Stimulated activated CD4-positive, alpha-beta T cell treated with anti-CD3 and anti-CD28 coated beads, Interleukin-15, amount 100 ng/mL, for 24 hours (primary cell): ENCODE results near the gene NRCAM.

Experiments
- DNase-seq: peaks from one replicate; pipeline ENCODE4 v3.0.0-alpha.2; 2020

The NRCAM gene

DNA sequence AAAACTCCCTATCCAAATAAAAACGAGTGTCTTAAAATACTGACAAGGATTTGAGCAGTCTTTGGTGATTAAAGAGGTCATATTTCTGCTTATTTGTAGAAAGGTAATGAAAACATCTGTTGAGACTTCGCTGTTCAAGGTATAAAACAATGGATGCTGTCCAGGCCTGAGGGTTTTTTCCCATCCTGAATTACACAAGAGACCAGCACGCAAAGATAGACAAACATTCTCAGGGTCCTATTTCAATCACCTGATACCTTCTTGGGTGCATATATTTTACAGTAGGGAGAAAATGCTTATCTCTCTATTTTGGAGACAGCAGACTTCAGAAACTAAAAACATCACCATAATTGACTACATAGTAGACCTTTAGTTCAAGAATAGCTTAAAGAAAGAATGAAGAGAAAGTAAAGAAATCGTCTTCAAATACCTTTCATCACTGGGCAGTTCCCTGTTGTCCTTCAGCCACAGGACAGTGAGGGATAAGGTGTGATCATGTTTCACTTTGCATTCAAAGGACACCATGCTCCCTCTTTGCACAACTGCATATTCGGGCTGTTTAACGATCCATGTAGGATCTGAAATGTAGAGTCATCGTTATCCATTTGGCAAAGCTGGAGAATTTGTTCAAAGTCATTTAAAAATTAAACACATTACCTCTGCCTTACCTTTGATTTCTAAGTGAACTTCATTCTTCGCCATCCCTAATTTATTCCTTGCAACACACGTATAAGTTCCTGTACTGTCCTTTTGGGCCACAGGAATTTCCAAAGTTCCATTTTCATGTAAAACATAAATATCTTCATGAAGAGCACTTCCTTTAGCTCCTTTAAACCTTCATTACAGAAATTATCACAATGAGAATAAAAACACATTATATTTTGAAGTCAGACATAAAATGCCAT, 262.4 kb downstream of the NRCAM start:
- DNase-seq, result no peak

DNA sequence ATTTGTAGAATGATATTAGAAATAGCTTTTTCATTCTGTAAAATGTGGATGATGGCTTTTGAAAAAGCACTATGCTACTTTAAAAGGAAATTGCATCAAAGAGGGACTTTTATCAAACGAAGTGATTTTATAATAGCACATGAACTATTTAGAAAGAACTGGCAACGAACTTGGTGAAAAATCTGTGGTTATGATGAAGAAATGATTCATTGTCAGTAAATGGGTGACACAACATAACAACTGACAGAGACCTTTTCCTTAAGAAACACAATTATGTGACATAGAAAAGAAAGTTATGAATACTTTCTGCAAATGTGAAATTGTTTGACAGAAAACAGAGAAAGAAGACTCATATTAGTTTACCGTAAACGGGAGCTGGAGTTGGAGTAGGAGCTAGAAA, 265.3 kb downstream of the NRCAM start:
- DNase-seq, result no peak

DNA sequence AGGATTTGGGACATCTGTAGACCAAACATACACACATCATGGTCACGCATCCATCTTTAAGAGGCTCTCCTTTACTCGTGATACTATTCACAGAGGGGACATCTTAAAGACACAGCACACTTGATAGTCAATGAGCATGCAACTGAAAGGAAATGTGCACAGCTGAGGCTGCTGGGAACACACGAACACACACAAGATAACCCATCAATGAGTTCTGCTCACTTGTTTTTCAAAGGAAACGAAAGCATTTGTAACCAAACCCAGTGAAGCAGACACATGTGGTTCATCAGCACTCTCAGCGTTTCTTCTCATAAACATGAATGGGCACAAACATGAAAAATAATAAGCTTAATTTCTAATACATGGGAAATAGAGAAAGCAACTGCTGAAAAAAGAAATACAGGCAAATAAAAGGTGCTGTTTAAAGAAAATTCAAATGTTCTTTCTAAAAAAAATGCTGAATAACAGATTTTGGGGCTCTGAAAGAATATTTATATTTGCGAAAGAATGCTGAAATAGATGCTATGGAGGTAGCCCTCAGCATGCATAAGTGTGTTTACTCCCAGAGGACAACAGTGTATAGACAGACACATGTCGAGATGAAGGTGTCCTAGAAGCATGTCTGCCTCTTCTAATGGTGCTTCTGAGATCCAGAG, 266.4 kb downstream of the NRCAM start:
- DNase-seq, result no peak

DNA sequence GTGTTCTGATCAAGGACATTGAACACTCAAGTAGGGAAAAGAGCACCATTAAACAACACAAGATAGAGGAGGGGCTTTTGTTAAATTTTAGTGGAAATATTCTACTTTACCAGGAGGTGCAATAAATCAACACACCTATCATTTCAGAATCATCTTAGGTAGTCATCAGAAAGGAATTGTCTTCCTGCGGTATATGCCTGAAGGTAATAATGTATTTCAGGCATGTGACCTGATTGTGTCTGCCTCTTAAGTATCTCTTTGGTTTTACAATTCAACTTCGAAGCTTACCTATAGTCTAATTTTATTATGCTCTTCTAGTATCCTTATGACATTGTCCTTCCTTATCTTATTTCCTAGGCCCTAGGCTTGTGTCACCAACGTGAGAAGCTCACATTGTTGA, 267.5 kb downstream of the NRCAM start:
- no peak for DNase-seq

DNA sequence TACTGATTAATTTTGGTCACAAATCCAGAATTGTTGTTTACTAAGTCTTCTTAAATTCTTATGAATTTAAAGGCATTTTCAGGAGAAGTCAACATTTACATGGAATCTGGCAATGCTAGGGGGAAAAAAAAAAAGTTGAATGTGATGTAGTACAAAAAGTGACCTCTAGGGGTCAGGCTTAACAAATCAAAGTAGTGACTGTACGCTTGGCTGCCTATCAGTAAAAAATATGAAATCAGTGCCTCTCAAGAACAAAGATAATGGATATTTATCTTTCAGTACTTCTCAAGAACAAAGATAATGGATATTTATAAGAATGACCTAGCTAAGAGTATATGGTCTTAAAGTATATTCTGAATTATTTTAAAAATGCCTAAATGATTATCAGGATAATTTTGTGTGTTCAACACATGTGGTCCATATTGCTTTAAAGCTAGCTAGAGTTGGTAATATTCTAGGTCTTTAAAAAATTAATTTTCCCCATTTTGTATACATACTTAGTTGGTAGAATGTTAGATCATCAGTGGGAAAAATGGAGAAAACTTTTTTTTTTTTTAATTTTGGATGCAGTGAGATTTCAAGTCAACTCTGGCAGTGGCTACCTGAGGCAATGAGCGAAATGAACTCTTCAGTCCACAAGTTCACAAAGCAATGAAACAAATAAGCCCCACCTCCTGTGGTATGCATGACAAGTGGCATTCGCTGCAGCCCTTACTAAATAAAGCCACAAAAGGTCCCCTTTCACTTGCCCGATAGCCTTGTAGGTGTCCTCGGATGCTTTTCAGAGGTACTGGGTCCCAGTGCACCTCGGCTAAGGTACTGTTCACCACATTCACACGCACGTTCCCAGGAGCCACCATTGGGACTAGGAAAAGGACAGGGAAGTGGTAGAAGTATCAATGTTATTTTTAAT, 274.9 kb downstream of the NRCAM start:
- no peak for DNase-seq

DNA sequence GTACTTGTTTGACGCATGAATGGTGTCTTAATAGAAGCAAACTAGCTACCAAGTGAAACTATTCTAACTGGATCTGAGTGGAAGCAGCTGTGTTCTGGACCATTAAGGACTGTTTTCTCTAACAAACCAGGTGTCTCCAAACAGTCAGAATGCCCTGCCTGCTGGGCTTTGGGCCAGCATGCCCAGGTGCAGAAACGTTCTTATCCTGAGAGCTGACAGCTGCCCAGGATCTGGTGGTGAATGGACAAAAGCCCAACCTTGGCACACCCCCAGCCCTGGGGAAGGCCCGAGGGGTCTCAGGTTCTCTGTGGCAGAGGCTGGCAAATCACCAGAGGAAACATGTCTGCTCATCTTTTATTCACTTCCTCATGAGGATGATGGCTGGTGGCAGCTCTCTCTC, 277.8 kb downstream of the NRCAM start:
- no peak for DNase-seq

DNA sequence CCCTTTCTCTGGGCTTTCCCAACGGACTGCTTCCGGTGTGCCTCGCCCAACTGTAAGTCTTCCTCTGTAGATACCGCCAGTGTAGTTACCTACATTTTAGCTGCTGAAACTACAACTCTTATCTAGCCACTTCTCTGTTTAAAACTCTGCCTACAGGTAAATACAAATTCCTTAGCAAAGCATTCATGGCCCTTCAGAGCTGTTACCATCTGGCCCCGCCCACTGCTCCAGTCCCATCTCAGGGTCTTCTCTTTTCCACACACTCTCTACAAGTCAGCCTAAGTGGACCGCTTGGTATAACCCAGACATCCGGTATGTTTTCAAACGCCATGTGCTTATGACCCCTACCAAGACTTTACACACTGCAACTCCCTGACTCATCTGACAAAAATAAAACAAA, 285.1 kb downstream of the NRCAM start:
- no peak for DNase-seq

DNA sequence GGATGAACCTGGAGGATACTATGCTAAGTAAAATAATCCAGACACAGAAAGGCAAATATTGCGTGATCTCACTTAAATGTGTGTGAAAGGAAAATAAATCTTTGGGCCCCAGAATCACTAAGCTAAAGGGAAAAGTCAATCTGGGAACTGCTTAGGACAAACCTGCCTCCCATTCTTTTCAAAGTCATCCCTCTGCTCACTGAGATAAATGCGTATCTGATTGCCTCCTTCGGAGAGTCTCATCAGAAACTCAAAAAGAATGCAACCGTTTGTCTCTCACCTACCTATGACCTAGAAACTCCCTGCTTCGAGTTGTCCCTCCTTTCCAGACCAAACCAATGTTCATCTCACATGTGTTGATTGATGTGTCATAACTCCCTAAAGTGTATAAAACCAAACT, 286.0 kb downstream of the NRCAM start:
- no peak for DNase-seq

DNA sequence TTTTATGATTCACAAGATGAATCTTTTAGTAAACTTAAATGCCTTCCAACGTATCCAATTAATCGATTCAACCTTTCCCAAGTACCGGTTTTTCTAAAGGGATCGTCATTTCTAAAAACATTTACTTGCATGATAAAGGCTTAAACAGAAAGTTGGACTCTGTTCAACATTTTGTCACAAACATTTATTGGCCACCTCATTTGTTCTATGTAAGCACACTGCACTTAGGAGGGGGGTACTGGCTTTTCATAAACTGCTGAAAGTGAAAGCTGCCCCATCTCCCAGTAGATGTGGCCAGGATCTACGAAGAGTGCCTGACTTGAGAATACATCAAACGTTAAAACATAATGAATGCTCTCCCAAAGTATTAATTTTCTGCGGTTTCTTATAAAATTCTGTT, 288.8 kb downstream of the NRCAM start:
- no peak for DNase-seq

DNA sequence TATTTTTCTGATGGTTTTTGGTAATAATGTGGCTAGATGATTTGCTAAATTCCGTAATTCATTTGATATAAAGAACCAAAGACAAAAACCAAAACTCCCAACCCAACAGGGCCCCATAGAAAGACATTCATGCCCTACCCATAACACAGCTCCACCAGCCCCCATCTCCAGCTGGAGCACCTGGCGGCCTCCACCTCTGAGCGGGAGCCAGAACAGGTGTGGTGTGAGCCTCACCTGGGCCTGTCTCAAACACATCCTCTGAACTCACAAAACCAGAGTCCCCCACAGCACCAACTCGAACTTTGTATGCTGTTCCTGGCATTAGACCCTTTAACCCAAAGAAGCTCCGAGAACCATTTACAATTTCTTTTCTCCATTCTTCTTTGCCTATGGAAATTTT, 289.5 kb downstream of the NRCAM start:
- DNase-seq, result no peak

DNA sequence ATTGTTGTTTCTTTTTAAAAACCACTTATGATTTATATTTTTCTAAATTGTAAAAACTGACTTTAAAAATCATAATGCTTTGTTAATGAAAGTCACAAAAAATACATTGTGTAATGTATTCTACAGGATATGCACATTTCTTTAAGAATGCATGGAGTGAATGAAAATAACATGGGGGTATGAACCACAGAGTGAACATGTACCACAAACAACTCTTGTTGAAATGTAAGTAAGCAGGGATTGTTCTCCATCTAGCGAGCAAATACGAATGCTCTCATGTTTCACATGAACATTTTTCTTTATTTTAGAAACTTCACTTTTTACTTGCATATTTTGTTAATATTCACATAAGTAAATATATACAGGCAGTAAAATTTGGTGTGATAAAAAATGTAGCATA, 290.5 kb downstream of the NRCAM start:
- no peak for DNase-seq

DNA sequence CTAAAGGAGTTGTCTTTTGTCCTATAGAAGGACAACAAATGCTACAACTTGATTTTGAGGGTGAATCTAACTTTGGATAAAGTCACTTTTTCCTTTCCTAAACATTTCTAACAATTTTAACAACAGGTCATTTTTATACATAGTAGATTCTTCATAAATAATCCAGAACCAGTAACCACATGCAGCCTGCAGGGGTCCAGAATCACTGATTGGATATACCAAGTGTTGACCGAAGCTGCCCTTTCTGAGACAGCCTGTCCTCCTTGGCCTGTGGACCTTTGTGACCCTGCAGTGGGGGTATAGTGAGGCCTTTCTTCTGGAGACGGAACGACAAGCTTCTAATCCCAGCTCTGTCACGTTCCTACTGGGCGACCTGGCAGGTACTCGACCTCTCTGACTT, 291.3 kb downstream of the NRCAM start:
- no peak for DNase-seq

DNA sequence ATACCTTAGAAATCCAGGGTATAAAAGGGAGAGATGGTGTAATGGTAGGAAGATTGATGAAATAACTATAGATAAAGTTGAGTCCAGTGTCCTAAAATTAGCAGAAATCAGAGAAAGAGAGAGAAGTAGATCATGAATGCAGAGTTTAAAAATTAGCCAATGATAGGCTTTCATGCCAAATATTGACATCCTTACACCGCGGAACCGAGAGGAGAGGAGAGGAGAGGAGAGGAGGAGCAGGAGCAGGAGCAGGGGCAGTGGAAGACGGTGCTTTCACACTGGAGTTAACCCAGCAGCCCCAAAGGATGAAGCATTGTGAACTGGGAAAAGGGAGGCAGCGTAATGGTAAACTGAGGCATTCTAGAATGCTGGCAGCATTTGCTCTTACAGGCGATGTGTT, 291.9 kb downstream of the NRCAM start:
- no peak for DNase-seq

DNA sequence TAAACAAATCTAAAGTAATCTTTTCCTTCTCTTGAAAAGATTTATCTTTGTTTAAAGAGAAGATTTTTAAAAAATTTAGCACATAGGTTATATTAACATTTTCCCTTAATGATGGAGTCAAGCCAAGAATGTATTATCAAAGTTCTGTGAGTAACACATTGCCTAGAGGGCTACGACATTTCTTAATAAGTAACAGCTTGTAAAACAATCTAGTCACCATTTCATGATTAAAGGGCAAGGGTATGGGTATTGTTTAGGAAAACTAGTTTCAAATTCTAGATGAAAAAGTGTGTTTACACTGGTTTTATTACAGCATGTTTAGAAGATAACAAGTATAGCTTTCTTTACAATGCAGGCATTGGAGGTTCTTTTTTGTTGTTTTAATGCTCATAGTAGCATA, 297.5 kb downstream of the NRCAM start:
- DNase-seq, result no peak

DNA sequence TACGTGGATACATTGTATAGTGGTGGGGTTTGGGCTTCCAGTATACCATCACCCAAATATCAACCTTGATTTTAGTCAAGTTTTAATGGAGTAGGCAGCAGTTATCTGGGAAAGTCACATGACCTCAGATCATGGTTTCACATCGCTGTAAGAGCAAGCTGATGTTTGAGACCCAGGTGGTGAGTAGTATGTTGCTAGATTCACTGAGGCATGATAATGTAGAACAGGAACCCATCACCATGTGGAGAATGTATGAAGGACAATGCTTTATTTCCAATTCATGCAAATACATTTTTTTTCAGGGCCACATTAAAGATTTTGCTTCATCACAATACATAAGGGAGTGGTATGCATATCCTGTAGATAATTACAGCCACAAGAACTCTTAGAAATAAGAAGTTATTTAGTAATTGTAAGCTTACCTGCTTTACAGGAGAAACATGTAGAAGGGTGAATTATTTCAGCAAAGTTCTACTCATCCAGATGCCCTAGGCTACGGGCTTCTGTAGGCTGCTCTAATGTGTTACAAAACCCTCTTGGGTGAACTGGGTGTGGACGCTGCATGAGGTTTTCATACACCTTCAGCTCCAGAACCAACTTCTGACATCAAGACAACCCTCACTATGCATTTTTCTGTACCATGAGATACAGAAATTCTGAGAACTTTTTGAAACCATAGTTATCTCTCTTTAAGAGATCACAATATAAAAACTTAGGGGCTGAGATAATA, 298.5 kb downstream of the NRCAM start:
- DNase-seq, result no peak

DNA sequence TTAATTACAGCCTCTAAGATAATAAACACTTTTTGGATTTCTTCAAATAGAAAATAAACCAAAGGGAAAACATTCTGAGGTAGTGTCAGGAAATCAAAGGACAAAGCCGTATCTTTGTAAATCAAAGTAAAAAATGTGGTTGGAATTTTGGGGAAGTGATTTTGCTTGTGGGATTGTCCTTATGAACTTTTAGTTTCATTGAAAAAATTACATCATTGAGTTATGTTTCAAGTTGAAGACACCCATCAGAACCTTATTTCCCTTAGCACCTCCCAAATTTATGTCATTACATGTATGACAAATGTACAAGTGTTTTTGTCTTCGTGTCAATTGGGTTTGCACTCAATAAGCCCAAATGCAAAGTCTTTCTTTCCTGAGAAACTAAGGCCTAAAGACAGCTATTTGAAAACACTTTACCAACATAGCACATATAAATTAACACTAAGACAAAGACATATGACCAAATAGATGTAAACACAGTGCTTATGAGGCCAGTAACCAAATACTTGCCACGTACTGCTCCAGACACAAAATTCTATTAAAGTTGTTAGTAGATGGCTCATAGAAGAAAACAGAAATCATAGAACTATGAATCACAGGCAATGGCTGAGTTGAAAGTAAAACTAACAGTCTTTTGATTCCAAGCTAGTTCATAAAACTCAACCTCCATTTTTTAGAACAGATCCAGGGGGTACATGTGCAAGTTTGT, 299.2 kb downstream of the NRCAM start:
- no peak for DNase-seq

DNA sequence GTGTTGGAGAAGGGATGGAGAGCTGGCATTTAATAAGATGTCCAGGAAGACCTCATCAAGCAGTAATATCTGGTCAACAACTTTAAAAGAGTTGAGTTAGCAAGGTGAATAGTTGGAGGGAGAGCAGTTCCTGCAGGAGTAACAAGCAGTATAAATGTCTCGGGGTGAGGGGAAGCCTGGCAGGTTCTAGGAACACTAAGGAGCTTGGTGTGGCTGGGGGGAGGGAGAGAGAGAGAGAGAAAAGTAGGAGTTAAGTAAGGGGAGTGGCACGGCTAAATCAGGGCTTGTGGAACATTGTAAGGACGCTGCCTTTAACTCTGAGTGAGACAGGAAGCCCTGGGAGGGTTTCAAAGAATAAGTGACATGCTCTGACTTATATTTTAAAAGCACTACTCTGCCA, 304.0 kb downstream of the NRCAM start:
- no peak for DNase-seq

DNA sequence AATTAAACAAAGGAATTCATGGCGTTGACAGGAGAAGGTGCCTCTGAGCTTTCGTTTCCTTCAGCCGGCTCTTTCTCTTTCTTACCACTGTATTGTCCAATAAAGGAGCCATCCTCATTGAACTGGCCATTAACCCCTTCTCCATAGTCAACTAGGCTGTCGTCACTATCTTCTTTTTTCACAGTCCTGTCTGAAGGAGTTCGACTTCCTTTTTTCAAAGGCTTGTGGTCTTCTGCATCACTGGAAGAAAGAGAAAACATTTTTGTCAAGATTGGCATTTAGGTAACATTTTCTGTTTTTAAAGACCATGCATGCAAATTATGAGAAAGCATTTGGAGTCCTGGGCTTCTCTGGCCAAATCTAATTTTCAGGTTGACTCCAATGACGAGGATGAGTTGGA, 306.3 kb downstream of the NRCAM start:
- no peak for DNase-seq

DNA sequence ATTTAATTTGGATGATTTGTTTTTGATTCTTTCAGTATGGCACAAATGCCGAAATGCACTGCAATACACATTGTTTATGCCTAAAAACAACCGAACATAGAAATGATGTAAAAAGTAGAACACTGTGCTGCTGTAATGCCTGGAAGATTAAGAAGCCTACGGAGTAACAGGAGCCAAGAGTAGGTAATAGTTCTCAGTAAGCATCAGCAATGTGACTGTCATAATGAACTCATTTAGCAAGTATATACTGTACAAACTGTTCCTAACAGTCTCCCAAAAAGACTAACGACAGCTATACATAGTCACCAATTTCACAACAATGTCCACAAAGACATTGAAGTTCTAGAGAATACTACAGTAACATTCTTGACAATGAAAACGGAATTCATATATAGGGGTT, 307.1 kb downstream of the NRCAM start:
- no peak for DNase-seq

DNA sequence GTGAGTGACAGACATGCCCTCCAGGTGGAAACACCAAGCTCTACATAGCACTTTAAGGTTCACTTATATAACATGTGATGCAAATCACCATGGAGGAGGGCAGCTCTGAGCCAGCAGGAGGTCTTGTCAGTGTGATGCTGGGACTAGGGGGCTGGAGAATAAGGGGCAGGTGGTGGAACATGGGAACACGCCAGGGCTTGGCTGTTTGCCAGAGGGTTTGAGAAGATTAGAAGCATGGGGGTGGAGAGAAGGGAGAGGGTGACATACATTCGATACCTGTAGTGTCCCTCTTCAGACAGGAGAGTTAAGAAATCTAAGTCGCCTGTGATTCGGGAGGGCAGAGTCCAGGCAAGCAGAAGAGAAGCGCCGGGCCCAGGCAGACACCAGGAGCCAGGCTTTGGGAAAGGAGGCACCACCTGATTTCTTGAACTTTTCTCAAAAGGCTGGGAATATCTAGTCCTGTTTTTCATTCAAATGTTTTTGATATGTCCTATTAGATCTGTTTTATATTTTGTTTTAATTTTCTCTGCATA, 309.1 kb downstream of the NRCAM start:
- no peak for DNase-seq

DNA sequence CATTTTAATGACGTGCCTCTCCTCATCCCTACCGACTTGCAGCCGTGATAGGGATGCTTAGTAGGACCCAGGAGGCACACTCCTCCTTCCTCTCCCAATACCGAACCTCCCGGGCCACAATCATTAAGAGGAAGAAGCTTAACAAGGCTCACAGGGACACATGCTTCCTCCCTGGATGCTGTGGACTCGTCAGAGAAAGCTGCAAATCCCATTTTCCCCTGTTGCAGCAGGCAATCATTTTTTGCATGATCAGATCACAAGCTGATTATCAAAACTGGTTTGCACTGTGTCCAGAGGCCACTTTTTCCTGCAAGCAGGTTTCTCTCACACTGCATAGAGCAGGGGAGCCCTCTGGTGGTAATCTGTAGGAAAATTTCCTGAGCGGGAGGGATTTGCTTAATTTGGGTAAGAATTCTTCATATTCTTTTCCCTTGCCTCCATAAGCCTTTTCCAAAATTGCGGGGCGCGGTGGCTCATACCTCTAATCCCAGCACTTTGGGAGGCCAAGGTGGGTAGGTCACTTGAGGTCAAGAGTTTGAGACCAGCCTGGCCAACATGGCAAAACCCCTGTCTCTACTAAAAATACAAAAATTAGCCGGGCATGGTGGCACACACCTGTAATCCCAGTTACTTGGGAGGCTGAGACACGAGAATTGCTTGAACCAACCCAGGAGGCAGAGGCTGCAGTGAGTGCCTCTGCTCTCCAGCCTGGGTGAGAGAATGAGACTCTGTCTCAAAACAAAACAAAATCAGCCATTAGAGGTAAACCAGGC, 310.0 kb downstream of the NRCAM start:
- DNase-seq, result peak; percentile 61
